Lower lobe of right lung (tissue), 2 donors: ENCODE measurements around the gene PKHD1. TPM values are rescaled to one million over a fixed set of nuclear protein-coding genes. Genes with fewer than 3 reads are reported as not detected.

ENCODE experiments used
- ATAC-seq, 2 donors: fragments of 200-7000 bp; cut with Tn5 transposase; one replicate each; pipeline ENCODE4 v1.9.1; 2020 to 2022; ENCODE audit warnings: mild to moderate bottlenecking in 2 of 2, moderate library complexity in 2 of 2
- DNase-seq: peaks from one replicate; pipeline ENCODE4 v3.0.0-alpha.2; 2020
- H3K27ac ChIP-seq: fragments of 200-600 bp; one replicate; pipeline ENCODE4 v1.8.0; 2022
- H3K27me3 ChIP-seq: fragments of 200-600 bp; one replicate; pipeline ENCODE4 v1.8.0; 2022; ENCODE audit warnings: low read depth
- H3K36me3 ChIP-seq: fragments of 200-600 bp; one replicate; pipeline ENCODE4 v1.8.0; 2022; ENCODE audit warnings: mild to moderate bottlenecking
- H3K4me1 ChIP-seq: fragments of 200-600 bp; one replicate; pipeline ENCODE4 v1.8.0; 2022
- H3K4me3 ChIP-seq: fragments of 200-600 bp; one replicate; pipeline ENCODE4 v1.8.0; 2022; ENCODE audit warnings: mild to moderate bottlenecking
- H3K9me3 ChIP-seq: fragments of 200-600 bp; one replicate; pipeline ENCODE4 v1.8.0; 2022
- CTCF ChIP-seq: fragments of 200-600 bp; IDR thresholded peaks from one replicate; pipeline ENCODE4 v1.8.0; 2022; ENCODE audit warnings: antibody characterized with exemption, mild to moderate bottlenecking
- intact Hi-C: fragments of 100-400 bp; cut with DNase I; formaldehyde crosslinking; loops from one replicate; pipeline ENCODE4 v1.11.0; 2022
- total RNA-seq: library from RNA; stranded (reverse); fragmentation: NEBNext Ultra II Directional; extraction: Animal tissue kit (Norgen Biotek cat#: 25700); gene quantifications from one replicate; pipeline ENCODE4 v1.2.1, GENCODE V29; 2021
- donor health status: DM: no; HTN: yes; CAD: no; lungs with severe emphysema.

PKHD1 gene
- total RNA-seq, 1 donor from 2014 or later: 0.09 TPM

DNA sequence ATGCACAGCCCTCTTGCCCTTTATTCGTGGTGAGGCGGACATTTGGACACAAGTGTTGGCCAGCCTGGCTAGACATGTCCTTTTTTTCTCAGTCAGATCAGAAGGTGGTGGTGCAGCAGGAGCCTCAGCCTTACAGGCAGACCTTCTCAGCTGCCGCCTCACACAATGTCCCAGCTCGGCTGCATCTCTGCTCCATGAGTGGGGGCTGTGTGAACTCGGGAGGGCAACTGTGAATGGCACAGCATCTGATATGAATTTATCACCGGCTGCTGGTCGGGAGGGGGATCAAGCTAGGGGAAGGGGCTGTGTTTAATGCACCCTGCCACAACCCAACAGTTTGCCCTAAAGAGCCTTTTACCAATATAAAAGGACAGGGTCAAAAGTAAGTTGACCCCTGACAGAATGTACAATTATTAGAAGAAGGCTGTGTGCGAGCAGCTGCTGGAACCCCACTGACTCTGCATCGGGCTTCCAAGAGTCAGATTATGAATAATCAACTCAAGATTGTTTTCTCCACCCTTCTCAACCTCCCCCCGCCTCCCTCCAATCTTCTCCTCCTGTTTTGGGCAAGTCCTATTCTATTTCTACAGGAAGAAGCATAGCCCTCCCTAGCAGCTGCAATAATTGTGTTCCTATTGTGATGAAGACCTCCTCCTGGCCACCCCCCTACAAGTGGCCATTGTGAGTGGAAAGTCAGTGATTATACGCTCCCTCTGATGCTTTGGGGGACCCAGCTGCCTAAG is 245.2 kb downstream of the PKHD1 start:
- TF ChIP-seq CTCF: no peak
- Histone ChIP-seq H3K27me3 (no peaks in the 10 kb centered on the region), H3K27ac (no peak overlapping the region), H3K36me3 (no peaks in the 10 kb centered on the region), H3K4me3 (no peak overlapping the region), H3K4me1 (no peaks in the 10 kb centered on the region), H3K9me3 (no peaks in the 10 kb centered on the region)
- DNase-seq: no peak
- no peak for ATAC-seq
- intact Hi-C loops: no loop called here

DNA sequence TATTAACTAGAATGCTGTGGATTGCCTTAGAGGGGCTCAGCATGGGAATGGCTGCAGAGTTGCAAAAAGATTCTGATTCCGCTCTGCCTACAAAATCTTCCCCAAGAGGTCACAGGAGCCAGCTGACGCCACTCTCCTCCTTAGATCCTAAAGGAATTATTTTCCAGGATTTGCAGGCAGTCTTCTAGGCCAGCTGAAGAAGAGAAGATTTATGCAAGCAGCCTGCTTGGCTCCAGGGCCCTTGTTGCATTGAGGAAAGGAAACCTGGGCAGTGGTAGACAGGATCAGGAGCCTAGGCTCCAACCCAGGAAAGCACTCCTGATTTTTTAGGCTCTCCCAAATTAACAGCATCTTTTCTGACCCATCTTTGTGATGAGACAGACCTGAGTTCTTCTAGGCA is 245.8 kb downstream of the PKHD1 start:
- no peak for TF ChIP-seq CTCF
- Histone ChIP-seq H3K9me3 (no peaks in the 10 kb centered on the region), H3K27me3 (no peaks in the 10 kb centered on the region), H3K27ac (no peak overlapping the region), H3K36me3 (no peaks in the 10 kb centered on the region), H3K4me1 (no peaks in the 10 kb centered on the region), H3K4me3 (no peak overlapping the region)
- intact Hi-C loops: no loop called here
- no peak for ATAC-seq
- no peak for DNase-seq

- no peaks in the 10 kb centered on the region for H3K4me1 ChIP-seq
- H3K27me3 ChIP-seq: no peaks in the 10 kb centered on the region
- H3K27ac ChIP-seq: no peak overlapping the region
- TF ChIP-seq CTCF: no peak
- H3K36me3 ChIP-seq: no peaks in the 10 kb centered on the region
- DNase-seq (no peak), ATAC-seq (no peak)
- no peaks in the 10 kb centered on the region for H3K9me3 ChIP-seq
- intact Hi-C loops: no loop called here
- no peak overlapping the region for H3K4me3 ChIP-seq
Measured at GRCh38 chr6:51839726-51840374, 247.6 kb downstream of the PKHD1 start.

GRCh38 chr6:51830666-51831065 is 256.7 kb downstream of the PKHD1 start:
- no peaks in the 10 kb centered on the region for H3K4me1 ChIP-seq
- no peaks in the 10 kb centered on the region for H3K9me3 ChIP-seq
- intact Hi-C loops: no loop called here
- no peaks in the 10 kb centered on the region for H3K27me3 ChIP-seq
- DNase-seq: no peak
- no peaks in the 10 kb centered on the region for H3K36me3 ChIP-seq
- H3K27ac ChIP-seq: no peak overlapping the region
- no peak for ATAC-seq
- no peak for TF ChIP-seq CTCF
- no peak overlapping the region for H3K4me3 ChIP-seq

- Histone ChIP-seq H3K4me1 (no peaks in the 10 kb centered on the region), H3K4me3 (no peak overlapping the region), H3K27me3 (no peaks in the 10 kb centered on the region), H3K36me3 (no peaks in the 10 kb centered on the region), H3K27ac (no peak overlapping the region), H3K9me3 (no peaks in the 10 kb centered on the region)
- DNase-seq: no peak
- no peak for ATAC-seq
- intact Hi-C loops: no loop called here
- no peak for TF ChIP-seq CTCF
Measured at GRCh38 chr6:51827580-51827979, 259.8 kb downstream of the PKHD1 start.
